LNCAP (cell line): ENCODE data around the gene PTPN14.

Source experiments
- TF ChIP-seq, protein P1 (sequence below): fragments of 450-650 bp; IDR thresholded peaks from 2 replicates; pipeline ENCODE4 v1.5.1; 2017; ENCODE audit warnings: mild to moderate bottlenecking

Gene PTPN14

DNA sequence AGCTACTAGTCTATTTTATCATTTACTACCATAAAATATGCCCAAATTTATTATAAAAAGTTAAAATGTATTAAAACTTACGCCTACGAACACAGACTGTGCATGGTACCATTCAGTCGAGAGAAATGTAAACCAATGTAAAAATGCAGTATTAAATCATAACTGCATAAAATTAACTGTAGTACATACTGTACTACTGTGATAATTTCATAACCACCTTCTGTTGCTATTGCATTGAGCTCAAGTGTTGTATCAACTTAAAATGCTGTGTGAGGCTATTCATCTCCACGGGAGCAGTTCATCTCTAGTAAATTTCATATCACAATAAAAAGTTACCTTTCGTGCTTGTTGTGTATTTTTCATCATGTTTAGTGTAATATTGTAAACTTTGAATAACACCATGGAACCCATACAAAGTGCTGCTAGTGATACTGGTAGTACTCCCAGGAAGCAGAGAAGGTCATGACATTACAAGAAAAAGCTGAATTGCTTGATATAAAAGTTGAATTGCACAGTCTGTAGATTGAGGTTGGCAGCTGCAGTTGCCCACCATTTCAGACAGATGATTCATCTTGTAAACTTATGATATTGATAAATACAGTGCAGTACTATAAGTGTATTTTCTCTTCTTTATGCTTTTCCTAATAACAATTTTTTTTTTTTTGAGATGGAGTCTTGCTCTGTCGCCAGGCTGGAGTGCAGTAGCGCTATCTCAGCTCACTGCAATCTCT lies 32.6 kb upstream of the PTPN14 start:
- TF ChIP-seq, protein P1, sequence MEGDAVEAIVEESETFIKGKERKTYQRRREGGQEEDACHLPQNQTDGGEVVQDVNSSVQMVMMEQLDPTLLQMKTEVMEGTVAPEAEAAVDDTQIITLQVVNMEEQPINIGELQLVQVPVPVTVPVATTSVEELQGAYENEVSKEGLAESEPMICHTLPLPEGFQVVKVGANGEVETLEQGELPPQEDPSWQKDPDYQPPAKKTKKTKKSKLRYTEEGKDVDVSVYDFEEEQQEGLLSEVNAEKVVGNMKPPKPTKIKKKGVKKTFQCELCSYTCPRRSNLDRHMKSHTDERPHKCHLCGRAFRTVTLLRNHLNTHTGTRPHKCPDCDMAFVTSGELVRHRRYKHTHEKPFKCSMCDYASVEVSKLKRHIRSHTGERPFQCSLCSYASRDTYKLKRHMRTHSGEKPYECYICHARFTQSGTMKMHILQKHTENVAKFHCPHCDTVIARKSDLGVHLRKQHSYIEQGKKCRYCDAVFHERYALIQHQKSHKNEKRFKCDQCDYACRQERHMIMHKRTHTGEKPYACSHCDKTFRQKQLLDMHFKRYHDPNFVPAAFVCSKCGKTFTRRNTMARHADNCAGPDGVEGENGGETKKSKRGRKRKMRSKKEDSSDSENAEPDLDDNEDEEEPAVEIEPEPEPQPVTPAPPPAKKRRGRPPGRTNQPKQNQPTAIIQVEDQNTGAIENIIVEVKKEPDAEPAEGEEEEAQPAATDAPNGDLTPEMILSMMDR, result no peak

DNA sequence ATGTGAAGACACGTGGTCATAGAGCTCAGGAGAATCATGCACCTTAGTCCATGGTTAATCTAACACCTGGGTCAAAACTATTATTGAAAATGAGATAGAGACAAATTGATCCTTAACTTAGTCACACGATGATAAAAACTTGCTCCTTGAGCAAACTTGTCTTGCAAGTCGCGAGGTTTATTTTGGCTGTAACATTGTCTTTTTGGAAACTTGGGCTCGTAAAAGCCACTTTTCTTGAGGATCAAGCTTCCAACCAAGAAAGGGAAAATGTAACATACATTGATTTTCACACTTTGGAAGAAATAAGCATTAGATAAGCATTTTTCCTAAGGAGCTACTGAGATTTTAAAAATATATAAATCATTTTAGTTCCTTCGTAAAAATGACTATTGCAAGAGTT lies 31.7 kb upstream of the PTPN14 start:
- TF ChIP-seq, protein P1, result no peak

DNA sequence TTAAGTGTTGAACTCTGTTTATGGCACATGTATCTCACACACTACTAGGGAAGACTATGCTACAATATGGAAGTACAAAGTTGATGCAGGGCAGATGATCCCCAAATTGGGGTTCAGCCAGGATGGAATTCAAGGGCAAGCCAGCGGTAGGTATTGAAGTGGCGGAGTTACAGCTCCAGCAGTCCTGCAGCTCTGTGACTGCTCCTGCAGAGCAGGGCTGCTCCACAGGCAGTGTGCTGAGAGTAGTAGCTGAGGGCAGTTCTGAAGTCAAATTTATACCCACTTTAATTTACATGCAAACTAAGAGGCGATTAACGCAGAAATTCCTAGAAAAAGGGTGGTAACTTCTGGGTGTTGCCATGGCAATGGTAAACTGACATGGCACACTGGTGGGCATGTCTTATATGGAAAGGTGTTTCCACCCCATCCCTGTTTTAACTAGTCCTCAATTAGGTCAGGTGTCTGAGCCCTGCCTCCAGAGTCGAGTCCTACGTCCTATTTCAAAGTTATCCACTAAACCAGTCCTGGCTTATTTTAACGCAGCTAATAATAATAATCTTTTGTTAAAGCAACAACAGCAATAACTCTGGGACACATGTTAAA lies 31.0 kb upstream of the PTPN14 start:
- TF ChIP-seq, protein P1, result no peak

DNA sequence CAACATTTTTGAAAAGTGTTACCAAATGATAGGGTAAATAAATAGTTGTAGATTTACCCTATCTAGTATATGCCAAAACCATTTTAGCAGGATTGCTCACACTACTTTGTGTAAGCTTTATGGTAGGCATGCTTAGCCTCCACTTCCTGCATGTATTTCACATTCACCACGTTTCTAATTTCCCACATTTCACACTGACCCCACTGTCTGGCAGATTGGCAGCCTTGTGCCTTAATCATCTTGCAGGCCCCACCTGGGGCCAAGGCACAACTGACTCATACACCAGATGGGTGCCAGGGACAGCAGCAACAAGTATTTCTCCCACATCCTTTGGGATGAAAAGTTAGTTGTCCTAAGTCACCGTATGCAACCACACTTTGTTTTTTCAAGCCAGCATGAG lies 30.4 kb upstream of the PTPN14 start:
- TF ChIP-seq, protein P1, result no peak

DNA sequence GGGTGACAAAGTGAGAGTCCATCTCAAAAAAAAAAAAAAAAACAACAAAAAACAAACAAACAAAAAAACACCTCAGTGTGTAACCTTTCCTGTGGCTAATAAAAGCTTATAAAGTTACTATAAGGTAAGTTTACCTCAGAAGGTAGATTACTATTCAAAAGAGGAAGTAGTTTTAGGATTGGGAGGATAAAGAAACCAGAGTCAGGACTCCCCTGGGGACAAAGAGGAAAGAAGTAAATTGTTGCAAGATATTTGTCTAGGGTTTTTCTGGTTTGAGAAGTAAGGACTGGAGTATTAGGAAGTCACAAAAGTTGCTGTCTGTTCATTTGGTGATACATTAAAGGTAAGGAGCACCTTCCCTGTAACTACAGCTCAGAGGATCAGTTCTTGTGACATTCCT lies 27.8 kb upstream of the PTPN14 start:
- TF ChIP-seq, protein P1, result no peak

DNA sequence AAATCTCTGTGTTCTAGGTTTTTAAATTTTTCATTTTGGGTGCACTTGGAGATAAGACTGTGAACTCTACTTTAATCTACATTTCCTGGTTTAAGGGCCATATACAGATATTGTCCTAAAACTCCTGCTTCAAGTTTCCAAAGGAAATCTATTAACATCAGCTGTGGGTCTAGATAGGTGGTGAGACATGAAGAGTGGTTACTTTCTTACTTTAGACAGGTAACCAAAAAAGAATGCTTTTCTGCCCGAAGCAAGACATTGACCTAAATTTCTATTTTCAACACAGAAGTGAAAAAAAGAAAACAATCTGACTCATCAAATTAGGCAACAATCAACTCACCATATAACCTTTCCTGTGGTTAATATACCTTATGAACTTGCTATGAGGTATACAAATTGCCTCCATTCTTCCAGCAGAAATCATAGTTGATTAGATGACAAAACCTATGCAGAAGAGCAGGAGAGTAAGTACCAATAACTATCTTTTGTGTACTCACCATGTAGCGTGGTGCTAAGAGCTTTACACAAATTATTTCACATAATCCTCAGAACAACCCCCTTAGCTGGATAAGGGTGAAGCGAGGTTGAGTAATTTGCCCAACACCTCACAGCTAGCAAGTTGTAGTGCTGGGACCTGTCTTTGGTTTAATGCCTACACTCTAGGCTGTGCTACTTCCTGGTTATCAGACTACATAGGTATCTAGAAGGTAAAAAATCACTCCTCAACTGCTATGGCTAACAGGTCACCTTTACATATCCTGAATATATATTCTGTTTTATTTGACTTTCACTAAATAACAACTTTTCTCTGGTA lies 23.4 kb upstream of the PTPN14 start:
- TF ChIP-seq, protein P1, result no peak

DNA sequence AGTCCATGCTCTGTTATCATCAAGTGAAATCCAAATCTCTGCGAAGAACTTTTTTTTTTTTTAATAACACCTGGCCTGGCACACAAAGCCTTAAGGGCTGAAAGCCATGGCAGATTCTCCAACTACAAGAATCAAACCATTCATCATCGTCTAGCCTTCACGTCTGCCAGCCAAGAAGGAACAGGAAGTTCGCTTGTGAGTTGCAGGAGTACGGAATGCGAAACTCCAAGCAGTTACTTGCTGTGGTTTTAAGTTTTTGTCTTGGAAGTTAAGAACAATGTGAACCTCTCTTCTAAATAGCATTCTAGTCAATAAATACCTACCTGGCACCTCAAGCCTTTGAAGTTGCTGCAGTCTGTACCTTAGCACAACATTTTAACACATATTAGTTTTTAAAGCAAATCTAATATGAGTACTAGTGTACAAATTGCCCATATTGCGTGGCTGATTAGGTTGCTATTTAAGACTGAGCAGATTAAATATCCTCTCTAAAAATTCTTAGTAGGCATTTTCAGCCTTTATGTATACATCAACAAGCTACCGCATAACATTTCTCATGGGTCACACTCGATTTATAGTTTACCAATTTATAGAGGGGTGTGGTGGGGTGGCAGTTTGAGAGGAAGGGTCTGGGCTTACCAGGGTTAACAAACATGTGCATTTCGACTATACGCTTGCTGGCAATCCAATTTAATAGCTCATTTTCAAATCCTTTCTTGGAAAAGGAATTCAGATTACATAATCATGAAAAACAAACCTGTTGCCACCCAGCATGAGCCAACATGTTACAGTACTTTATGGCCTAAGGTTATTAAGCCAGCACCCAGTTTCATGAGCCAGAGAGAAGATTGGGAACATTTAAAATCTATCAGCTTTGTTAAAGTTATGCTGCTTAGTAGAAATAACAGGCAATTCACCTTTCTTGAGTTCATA lies 22.2 kb upstream of the PTPN14 start:
- TF ChIP-seq, protein P1, result no peak
